ENCODE measurements around the gene DPEP2.

Gene DPEP2

GRCh38 chr16:67959536-67960329 lies 39.6 kb downstream of the DPEP2 start:
- in situ Hi-C loops (cut with MboI; ENCODE audit: low sequenced_read_pairs) = no loop called here

- in situ Hi-C loops (cut with MboI; ENCODE audit: low sequenced_read_pairs) = no loop called here
Observed at GRCh38 chr16:67957622-67958021, 41.7 kb downstream of the DPEP2 start.

- in situ Hi-C loops (cut with MboI; ENCODE audit: low sequenced_read_pairs) = no loop called here
Observed at GRCh38 chr16:67954421-67955196, 44.7 kb downstream of the DPEP2 start.

GRCh38 chr16:67953641-67954375 lies 45.5 kb downstream of the DPEP2 start:
- in situ Hi-C loops (cut with MboI; ENCODE audit: low sequenced_read_pairs) = no loop called here

GRCh38 chr16:67951485-67951884 lies 47.8 kb downstream of the DPEP2 start:
- in situ Hi-C loops (cut with MboI; ENCODE audit: low sequenced_read_pairs) = no loop called here

GRCh38 chr16:67950335-67950843 lies 48.9 kb downstream of the DPEP2 start:
- in situ Hi-C loops (cut with MboI; ENCODE audit: low sequenced_read_pairs) = no loop called here

GRCh38 chr16:67949645-67950044 lies 49.6 kb downstream of the DPEP2 start:
- in situ Hi-C loops (cut with MboI; ENCODE audit: low sequenced_read_pairs) = no loop called here

GRCh38 chr16:67948015-67948414 lies 51.3 kb downstream of the DPEP2 start:
- in situ Hi-C loops (cut with MboI; ENCODE audit: low sequenced_read_pairs) = no loop called here

GRCh38 chr16:67946966-67947558 lies 52.2 kb downstream of the DPEP2 start:
- in situ Hi-C loops (cut with MboI; ENCODE audit: low sequenced_read_pairs) = no loop called here

GRCh38 chr16:67946128-67946569 lies 53.1 kb downstream of the DPEP2 start:
- in situ Hi-C loops (cut with MboI; ENCODE audit: low sequenced_read_pairs) = no loop called here

GRCh38 chr16:67945392-67945933 lies 53.8 kb downstream of the DPEP2 start:
- in situ Hi-C loops (cut with MboI; ENCODE audit: low sequenced_read_pairs) = no loop called here

- in situ Hi-C loops (cut with MboI; ENCODE audit: low sequenced_read_pairs) = no loop called here
Observed at GRCh38 chr16:67944690-67945391, 54.4 kb downstream of the DPEP2 start.

GRCh38 chr16:67943619-67944504 lies 55.4 kb downstream of the DPEP2 start, which contains the start of gene LCAT:
TSS of gene LCAT (minus strand) at chr16:67944120. CDS start at chr16:67944101, 19 bp downstream.
- in situ Hi-C loops (cut with MboI; ENCODE audit: low sequenced_read_pairs) = no loop called here

- in situ Hi-C loops (cut with MboI; ENCODE audit: low sequenced_read_pairs) = no loop called here
Observed at GRCh38 chr16:67943256-67943618, 56.0 kb downstream of the DPEP2 start.

GRCh38 chr16:67942510-67943255 lies 56.6 kb downstream of the DPEP2 start:
- in situ Hi-C loops (cut with MboI; ENCODE audit: low sequenced_read_pairs) = no loop called here

GRCh38 chr16:67942200-67942509 lies 57.1 kb downstream of the DPEP2 start:
- in situ Hi-C loops (cut with MboI; ENCODE audit: low sequenced_read_pairs) = no loop called here

- in situ Hi-C loops (cut with MboI; ENCODE audit: low sequenced_read_pairs) = no loop called here
Observed at GRCh38 chr16:67941469-67942199, 57.6 kb downstream of the DPEP2 start.

Measured in HL-60/S4 (cell line).